Endodermal cell (in vitro differentiated cells): Measurements from ENCODE around the gene TMEM138. TPM values are rescaled to one million over a fixed set of nuclear protein-coding genes. Genes with fewer than 3 reads are reported as not detected.

Source experiments
- DNase-seq: peaks from one replicate; pipeline ENCODE4 v3.0.0-alpha.2; 2017
- H3K27ac ChIP-seq: 2 replicates; pipeline ENCODE4 v1.5.1; 2013; ENCODE audit warnings: mild to moderate bottlenecking, low read depth, low read length, moderate library complexity
- H3K27me3 ChIP-seq: 2 replicates; pipeline ENCODE4 v1.6.1; 2013; ENCODE audit warnings: mild to moderate bottlenecking, low read length, moderate library complexity; ENCODE audit not compliant: insufficient read depth, control insufficient read depth, poor library complexity, severe bottlenecking
- H3K36me3 ChIP-seq: 2 replicates; pipeline ENCODE4 v1.7.0; 2013; ENCODE audit warnings: mild to moderate bottlenecking, low read length, moderate library complexity; ENCODE audit not compliant: control insufficient read depth, insufficient read depth
- H3K4me1 ChIP-seq: one replicate; pipeline ENCODE4 v1.7.0; 2013; ENCODE audit warnings: low read length; ENCODE audit not compliant: control insufficient read depth, insufficient read depth
- H3K4me3 ChIP-seq: 2 replicates; pipeline ENCODE4 v1.5.1; 2013; ENCODE audit warnings: mild to moderate bottlenecking, low read length, moderate library complexity
- H3K9ac ChIP-seq: 2 replicates; pipeline ENCODE4 v1.6.1; 2013; ENCODE audit warnings: mild to moderate bottlenecking, low read length, moderate library complexity; ENCODE audit not compliant: poor library complexity, severe bottlenecking; ENCODE audit errors: extremely low read depth
- H3K9me3 ChIP-seq: 2 replicates; pipeline ENCODE4 v1.6.1; 2013; ENCODE audit warnings: mild to moderate bottlenecking, low read length, moderate library complexity; ENCODE audit not compliant: control insufficient read depth
- H3K27ac Mint-ChIP-seq: 2 replicates; pipeline ENCODE4 v1.8.0; 2020; ENCODE audit warnings: mixed read lengths
- H3K27me3 Mint-ChIP-seq: 2 replicates; pipeline ENCODE4 v1.8.0; 2021; ENCODE audit warnings: mild to moderate bottlenecking, mixed read lengths; ENCODE audit not compliant: insufficient read depth
- H3K36me3 Mint-ChIP-seq: 2 replicates; pipeline ENCODE4 v1.8.0; 2020; ENCODE audit warnings: low read depth, mixed read lengths
- H3K4me1 Mint-ChIP-seq: 2 replicates; pipeline ENCODE4 v1.8.0; 2020; ENCODE audit warnings: mixed read lengths
- H3K4me3 Mint-ChIP-seq: 2 replicates; pipeline ENCODE4 v1.8.0; 2020; ENCODE audit warnings: mild to moderate bottlenecking, moderate library complexity, mixed read lengths
- H3K9me3 Mint-ChIP-seq: 2 replicates; pipeline ENCODE4 v1.8.0; 2020; ENCODE audit warnings: mild to moderate bottlenecking, mixed read lengths
- WGBS, 2 experiments: methylation state at CpG; one replicate each; pipeline versions ENCODE4 v1.1.5 to v1.1.7; 2013; ENCODE audit warnings: missing lambda C conversion rate in 2 of 2, mixed read lengths in 1 of 2; ENCODE audit not compliant: insufficient coverage in 1 of 2, insufficient read length in 1 of 2; 5-methylcytosine and 5-hydroxymethylcytosine counted together
- total RNA-seq, 2 donors: library from RNA; stranded (reverse); fragmentation: NEBNext Ultra II Directional in 1 of 2; extraction: Animal tissue kit (Norgen Biotek cat#: 25700) in 1 of 2; gene quantifications; 2 replicates in 1 of 2; 3 replicates in 1 of 2; pipeline ENCODE4 v1.2.1, GENCODE V29; 2021
- TF ChIP-seq, protein P1 (sequence below): fragments of 200-600 bp; sonication (generic); conservative IDR thresholded peaks from 2 replicates; pipeline ENCODE4 v1.5.0; 2021; ENCODE audit warnings: antibody characterized with exemption, mild to moderate bottlenecking

The TMEM138 gene
- total RNA-seq, 2 donors from 2014 or later = 26.5 to 29.3 TPM

DNA sequence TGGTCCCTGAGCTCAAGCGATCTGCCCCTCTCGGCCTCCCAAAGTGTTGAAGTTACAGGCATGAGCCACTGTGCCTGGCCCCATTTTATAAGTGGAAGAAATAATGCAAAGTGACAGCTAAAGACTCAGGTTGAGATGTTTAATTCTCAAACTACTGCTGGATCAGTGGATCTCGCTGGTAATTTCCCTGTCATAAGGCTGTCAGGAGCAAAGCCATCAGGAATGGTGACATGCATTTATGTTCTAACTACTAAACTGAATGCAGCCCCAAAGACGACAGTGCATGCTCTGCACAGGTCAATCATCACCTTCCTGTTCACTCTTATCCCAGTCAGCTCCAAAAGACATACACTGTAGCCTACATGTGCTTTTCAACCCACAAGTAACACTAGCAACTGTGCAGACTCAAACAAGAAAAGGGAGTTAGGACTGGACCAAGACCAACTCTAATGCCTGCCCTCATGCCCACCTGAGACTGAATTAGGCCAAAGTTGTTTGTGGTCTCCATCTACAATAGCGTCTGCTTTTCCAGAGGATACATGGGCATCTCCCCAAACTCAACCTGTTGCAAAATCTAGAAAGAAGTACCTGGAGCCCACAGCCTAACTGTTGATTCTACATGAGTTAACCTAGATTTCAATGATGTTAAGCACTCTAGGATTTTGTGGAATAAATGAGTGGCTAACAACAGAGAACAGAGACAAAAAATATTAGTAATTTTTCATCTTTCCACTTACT is 45.0 kb downstream of the TMEM138 start:
- H3K4me3 Mint-ChIP-seq = no peak overlapping the region
- Histone ChIP-seq H3K36me3 (peaks cover 91% of the 10 kb centered on the region), H3K9me3 (no peaks in the 10 kb centered on the region), H3K27ac (no peak overlapping the region), H3K27me3 (no peaks in the 10 kb centered on the region), H3K4me3 (no peak overlapping the region), H3K9ac (no peak overlapping the region), H3K4me1 (no peaks in the 10 kb centered on the region)
- DNase-seq = no peak
- peak overlapping the region; percentile 69 for H3K27ac Mint-ChIP-seq
- TF ChIP-seq, protein P1, sequence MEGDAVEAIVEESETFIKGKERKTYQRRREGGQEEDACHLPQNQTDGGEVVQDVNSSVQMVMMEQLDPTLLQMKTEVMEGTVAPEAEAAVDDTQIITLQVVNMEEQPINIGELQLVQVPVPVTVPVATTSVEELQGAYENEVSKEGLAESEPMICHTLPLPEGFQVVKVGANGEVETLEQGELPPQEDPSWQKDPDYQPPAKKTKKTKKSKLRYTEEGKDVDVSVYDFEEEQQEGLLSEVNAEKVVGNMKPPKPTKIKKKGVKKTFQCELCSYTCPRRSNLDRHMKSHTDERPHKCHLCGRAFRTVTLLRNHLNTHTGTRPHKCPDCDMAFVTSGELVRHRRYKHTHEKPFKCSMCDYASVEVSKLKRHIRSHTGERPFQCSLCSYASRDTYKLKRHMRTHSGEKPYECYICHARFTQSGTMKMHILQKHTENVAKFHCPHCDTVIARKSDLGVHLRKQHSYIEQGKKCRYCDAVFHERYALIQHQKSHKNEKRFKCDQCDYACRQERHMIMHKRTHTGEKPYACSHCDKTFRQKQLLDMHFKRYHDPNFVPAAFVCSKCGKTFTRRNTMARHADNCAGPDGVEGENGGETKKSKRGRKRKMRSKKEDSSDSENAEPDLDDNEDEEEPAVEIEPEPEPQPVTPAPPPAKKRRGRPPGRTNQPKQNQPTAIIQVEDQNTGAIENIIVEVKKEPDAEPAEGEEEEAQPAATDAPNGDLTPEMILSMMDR = no peak
- H3K4me1 Mint-ChIP-seq = peaks cover 1% of the 10 kb centered on the region
- peaks cover 87% of the 10 kb centered on the region for H3K36me3 Mint-ChIP-seq
- WGBS, 2 experiments = 96 to 100% methylated on average over 4 to 5 of the region's 5 CpGs
- no peaks in the 10 kb centered on the region for H3K27me3 Mint-ChIP-seq
- H3K9me3 Mint-ChIP-seq = no peaks in the 10 kb centered on the region

DNA sequence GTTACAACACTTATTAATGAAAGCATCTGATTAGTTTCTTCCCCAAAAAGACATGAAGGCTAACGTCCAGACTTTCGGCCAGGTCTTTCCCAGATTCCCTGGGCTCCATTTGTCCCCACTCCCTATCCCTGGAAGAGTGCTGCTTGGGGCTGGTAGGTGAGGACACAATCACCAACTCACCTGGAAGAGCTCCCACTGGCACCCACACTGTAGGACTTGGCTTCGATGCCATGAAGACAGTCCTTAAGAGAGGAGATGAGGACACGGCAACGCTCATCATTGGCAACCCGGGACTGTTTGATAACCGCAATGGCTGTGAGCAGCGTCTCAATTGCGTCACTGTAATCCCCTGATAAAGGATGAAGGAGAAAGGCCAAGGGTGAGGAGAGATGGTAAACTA is 49.4 kb downstream of the TMEM138 start:
- Histone ChIP-seq H3K9ac (no peak overlapping the region), H3K27ac (no peak overlapping the region), H3K9me3 (no peaks in the 10 kb centered on the region), H3K4me1 (no peaks in the 10 kb centered on the region), H3K4me3 (no peak overlapping the region), H3K27me3 (no peaks in the 10 kb centered on the region), H3K36me3 (peaks cover 92% of the 10 kb centered on the region)
- 94 to 98% methylated on average over 9 of the region's 9 CpGs for WGBS, 2 experiments
- DNase-seq = no peak
- no peaks in the 10 kb centered on the region for H3K9me3 Mint-ChIP-seq
- H3K27me3 Mint-ChIP-seq = no peaks in the 10 kb centered on the region
- H3K36me3 Mint-ChIP-seq = peaks cover 93% of the 10 kb centered on the region
- H3K27ac Mint-ChIP-seq = no peak overlapping the region
- H3K4me3 Mint-ChIP-seq = no peak overlapping the region
- no peaks in the 10 kb centered on the region for H3K4me1 Mint-ChIP-seq
- TF ChIP-seq, protein P1 = no peak

DNA sequence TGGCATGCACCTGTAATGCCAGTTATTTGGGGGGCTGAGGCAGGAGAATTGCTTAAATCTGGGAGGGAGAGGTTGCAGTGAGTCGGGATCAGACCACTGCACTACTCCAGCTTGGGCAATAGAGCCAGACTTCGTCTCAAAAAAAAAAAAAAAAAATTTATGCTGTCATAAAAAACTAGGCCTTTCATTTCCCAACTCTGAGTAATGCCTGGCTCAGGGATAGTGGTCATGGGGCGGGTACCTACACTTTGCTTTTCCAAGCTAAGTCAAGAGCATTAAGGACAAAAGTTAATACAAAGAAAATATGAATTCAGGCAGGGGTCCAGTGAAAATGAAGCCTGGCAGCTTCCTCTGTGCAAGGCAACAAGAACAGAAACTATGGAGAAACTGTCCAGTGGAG is 51.3 kb downstream of the TMEM138 start:
- Histone ChIP-seq H3K4me3 (no peak overlapping the region), H3K9me3 (no peaks in the 10 kb centered on the region), H3K36me3 (peaks cover 95% of the 10 kb centered on the region), H3K4me1 (no peaks in the 10 kb centered on the region), H3K9ac (no peak overlapping the region), H3K27ac (no peak overlapping the region), H3K27me3 (no peaks in the 10 kb centered on the region)
- peaks cover 92% of the 10 kb centered on the region for H3K36me3 Mint-ChIP-seq
- no peak overlapping the region for H3K27ac Mint-ChIP-seq
- TF ChIP-seq, protein P1 = no peak
- H3K27me3 Mint-ChIP-seq = no peaks in the 10 kb centered on the region
- WGBS, 2 experiments = 96 to 100% methylated on average over 1 to 3 of the region's 3 CpGs
- H3K9me3 Mint-ChIP-seq = no peaks in the 10 kb centered on the region
- no peak for DNase-seq
- no peak overlapping the region for H3K4me3 Mint-ChIP-seq
- H3K4me1 Mint-ChIP-seq = no peaks in the 10 kb centered on the region
